Measurements from ENCODE around the gene LRP5.

DNA sequence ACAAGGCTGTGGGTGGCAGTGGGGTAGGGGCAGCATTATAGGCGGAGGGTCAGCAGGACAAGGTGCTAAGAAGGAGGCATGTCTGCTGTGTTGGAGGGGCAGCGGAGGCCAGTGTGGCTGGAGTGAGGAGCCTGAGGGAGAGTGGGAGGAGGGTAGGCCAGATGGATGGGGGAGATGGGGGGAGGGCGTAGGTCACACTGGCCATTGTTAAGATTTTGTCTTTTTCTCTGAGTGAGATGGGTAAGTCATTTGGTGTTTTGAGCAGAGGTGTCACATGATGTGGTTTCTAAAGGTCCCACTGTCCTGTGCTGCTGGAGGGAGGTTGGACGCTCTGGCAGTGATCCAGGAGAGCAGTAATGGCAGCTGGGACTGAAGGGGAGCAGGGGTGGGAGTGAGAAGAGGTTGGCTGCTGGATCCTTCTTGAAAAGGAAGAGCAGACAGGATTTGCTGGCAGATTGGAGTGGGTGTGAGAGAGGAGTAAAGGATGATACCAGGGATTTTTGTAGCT is 158.0 kb downstream of the LRP5 start:
- TF ChIP-seq POLR2A (IDR thresholded peaks at IDR 0.05) = no peak
- TF ChIP-seq, protein P1, sequence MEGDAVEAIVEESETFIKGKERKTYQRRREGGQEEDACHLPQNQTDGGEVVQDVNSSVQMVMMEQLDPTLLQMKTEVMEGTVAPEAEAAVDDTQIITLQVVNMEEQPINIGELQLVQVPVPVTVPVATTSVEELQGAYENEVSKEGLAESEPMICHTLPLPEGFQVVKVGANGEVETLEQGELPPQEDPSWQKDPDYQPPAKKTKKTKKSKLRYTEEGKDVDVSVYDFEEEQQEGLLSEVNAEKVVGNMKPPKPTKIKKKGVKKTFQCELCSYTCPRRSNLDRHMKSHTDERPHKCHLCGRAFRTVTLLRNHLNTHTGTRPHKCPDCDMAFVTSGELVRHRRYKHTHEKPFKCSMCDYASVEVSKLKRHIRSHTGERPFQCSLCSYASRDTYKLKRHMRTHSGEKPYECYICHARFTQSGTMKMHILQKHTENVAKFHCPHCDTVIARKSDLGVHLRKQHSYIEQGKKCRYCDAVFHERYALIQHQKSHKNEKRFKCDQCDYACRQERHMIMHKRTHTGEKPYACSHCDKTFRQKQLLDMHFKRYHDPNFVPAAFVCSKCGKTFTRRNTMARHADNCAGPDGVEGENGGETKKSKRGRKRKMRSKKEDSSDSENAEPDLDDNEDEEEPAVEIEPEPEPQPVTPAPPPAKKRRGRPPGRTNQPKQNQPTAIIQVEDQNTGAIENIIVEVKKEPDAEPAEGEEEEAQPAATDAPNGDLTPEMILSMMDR (IDR thresholded peaks at IDR 0.05) = no peak
